ENCODE measurements around the gene PIAS1. TPM values are rescaled to one million over a fixed set of nuclear protein-coding genes. Genes with fewer than 3 reads are reported as not detected.

Gene PIAS1
- total RNA-seq, 1 donor from 2014 or later: 56.3 TPM

DNA sequence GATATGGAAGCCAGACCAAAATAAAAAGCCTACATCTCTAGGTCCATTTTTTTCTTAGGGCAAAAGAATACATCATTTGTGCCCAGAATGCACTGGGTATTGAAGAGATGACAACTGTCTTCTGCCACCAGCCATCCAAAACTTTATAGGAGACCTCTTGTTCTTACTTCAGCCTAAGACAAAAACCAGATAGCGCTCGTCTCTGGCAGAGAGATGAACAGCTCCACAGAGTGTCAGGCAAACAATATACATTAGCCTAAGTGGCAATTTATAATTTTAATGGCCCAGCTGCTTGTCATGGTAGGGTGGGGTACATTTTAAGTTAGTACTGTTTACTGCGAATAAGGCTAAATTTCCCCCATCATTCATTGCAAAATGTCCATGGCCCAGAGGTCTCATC is 38.9 kb upstream of the PIAS1 start:
- intact Hi-C loops (cut with micrococcal nuclease): no loop called here
- CTCF ChIA-PET: no interaction called here
- TF ChIP-seq, protein P1, sequence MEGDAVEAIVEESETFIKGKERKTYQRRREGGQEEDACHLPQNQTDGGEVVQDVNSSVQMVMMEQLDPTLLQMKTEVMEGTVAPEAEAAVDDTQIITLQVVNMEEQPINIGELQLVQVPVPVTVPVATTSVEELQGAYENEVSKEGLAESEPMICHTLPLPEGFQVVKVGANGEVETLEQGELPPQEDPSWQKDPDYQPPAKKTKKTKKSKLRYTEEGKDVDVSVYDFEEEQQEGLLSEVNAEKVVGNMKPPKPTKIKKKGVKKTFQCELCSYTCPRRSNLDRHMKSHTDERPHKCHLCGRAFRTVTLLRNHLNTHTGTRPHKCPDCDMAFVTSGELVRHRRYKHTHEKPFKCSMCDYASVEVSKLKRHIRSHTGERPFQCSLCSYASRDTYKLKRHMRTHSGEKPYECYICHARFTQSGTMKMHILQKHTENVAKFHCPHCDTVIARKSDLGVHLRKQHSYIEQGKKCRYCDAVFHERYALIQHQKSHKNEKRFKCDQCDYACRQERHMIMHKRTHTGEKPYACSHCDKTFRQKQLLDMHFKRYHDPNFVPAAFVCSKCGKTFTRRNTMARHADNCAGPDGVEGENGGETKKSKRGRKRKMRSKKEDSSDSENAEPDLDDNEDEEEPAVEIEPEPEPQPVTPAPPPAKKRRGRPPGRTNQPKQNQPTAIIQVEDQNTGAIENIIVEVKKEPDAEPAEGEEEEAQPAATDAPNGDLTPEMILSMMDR (IDR thresholded peaks at IDR 0.05): no peak
- POLR2A ChIA-PET: no interaction called here
- ATAC-seq (ENCODE audit: low read depth) (no peak), DNase-seq (no peak)
- peaks cover 3% of the 10 kb centered on the region for H3K9me3 Mint-ChIP-seq
- H3K27ac Mint-ChIP-seq: no peak overlapping the region
- H3K4me1 Mint-ChIP-seq: no peaks in the 10 kb centered on the region
- H3K27me3 Mint-ChIP-seq: no peaks in the 10 kb centered on the region
- no peaks in the 10 kb centered on the region for H3K36me3 Mint-ChIP-seq (ENCODE audit: low read depth)
- no peak overlapping the region for H3K4me3 Mint-ChIP-seq

DNA sequence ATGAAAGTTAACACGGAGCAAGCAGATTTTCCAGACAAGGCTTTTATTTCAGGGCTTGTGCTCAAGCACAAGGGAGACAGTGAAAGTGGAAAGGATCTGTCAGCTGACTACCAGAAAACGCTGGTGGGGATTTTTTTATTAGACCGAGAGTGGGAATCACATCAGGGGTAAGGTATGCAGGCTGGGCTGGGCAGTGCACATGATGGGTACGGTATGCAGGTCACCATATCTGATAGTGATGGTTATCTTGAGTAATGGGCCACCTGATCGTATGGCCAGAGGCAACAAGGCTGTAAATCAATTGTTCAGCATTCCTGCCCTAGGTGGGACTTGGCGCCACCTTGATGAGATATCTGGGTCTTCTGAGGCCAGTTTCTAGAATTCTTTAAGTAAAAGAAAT is 36.9 kb upstream of the PIAS1 start:
- ATAC-seq (ENCODE audit: low read depth) (no peak), DNase-seq (no peak)
- ChIA-PET POLR2A (no interaction called here), CTCF (no interaction called here)
- no peak overlapping the region for H3K4me3 Mint-ChIP-seq
- no peaks in the 10 kb centered on the region for H3K27me3 Mint-ChIP-seq
- no peaks in the 10 kb centered on the region for H3K36me3 Mint-ChIP-seq (ENCODE audit: low read depth)
- peaks cover 3% of the 10 kb centered on the region for H3K9me3 Mint-ChIP-seq
- H3K27ac Mint-ChIP-seq: no peak overlapping the region
- no peaks in the 10 kb centered on the region for H3K4me1 Mint-ChIP-seq
- TF ChIP-seq, protein P1 (IDR thresholded peaks at IDR 0.05): no peak
- intact Hi-C loops (cut with micrococcal nuclease): no loop called here

DNA sequence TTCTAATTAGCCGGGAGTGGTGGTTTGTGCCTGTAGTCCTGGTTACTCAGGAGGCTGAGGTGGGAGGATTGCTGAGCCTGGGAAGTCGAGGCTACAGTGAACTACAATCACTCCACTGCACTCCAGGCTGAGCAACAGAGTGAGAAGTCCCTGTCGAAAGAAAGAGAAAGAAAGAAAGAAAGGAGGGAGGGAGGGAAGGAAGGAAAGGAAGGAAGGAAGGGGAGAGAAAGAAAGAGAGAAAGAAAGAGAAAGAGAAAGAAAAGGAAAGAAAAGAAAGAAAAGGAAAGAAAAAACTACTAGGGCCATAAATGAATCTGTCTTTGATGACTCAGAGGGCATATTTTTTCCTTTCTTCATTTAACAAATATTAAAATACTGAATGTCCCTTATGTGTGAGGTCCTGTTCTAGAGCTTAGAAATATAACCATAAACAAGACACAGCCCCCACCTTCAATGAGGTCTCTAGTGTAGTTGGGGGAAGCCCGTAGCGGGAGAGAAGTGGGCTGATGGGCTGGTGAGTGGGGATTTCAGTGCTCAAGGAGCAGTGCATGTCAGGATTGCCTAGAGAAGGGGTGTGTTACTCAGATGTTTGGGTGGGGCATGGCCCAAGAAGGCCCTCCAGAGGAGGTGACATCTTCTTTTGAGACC is 35.2 kb upstream of the PIAS1 start:
- Mint-ChIP-seq H3K27ac (no peak overlapping the region), H3K4me3 (no peak overlapping the region), H3K27me3 (no peaks in the 10 kb centered on the region), H3K9me3 (peaks cover 3% of the 10 kb centered on the region), H3K4me1 (no peaks in the 10 kb centered on the region), H3K36me3 (ENCODE audit: low read depth) (no peaks in the 10 kb centered on the region)
- POLR2A ChIA-PET: no interaction called here
- DNase-seq (no peak), ATAC-seq (ENCODE audit: low read depth) (no peak)
- TF ChIP-seq, protein P1 (IDR thresholded peaks at IDR 0.05): no peak
- intact Hi-C loops (cut with micrococcal nuclease): no loop called here
- CTCF ChIA-PET: no interaction called here

DNA sequence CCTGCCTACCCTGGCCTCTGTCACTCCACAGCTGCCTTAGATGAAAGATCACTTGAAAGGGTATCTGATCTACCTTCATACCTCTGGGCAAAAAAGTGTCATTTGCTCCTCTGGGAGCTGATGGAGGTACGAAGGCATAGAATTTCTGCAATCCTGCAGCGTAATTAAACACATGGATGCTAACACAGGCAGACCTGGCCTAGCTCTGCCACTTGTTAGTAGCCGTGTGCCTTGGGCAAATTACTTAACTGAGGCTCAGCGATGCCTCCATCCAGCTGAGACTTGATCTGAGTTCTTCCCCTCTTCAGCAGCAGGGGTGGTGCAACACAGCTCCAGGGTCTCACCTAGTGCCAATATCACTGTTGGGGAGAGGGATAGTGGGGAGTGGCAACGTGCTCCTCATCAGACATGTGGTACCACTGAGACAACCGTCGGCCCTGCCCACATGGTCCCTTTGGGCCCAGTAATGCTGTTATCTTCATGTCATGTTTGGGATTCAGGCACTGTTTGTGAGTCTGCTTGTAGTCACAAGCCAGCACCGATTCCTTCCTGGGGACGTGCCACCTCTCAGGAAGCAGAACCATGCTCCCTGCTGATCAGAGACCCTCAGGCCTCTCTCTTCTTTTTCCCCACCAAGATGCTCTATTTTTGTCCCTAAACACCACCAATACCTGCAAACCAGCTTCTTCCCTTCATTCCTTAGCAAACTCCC is 34.1 kb upstream of the PIAS1 start:
- H3K36me3 Mint-ChIP-seq (ENCODE audit: low read depth): no peaks in the 10 kb centered on the region
- DNase-seq (no peak), ATAC-seq (ENCODE audit: low read depth) (no peak)
- H3K27ac Mint-ChIP-seq: no peak overlapping the region
- intact Hi-C loops (cut with micrococcal nuclease): no loop called here
- H3K4me1 Mint-ChIP-seq: no peaks in the 10 kb centered on the region
- TF ChIP-seq, protein P1 (IDR thresholded peaks at IDR 0.05): no peak
- POLR2A ChIA-PET: no interaction called here
- no peak overlapping the region for H3K4me3 Mint-ChIP-seq
- CTCF ChIA-PET: no interaction called here
- H3K27me3 Mint-ChIP-seq: no peaks in the 10 kb centered on the region
- H3K9me3 Mint-ChIP-seq: peaks cover 3% of the 10 kb centered on the region

DNA sequence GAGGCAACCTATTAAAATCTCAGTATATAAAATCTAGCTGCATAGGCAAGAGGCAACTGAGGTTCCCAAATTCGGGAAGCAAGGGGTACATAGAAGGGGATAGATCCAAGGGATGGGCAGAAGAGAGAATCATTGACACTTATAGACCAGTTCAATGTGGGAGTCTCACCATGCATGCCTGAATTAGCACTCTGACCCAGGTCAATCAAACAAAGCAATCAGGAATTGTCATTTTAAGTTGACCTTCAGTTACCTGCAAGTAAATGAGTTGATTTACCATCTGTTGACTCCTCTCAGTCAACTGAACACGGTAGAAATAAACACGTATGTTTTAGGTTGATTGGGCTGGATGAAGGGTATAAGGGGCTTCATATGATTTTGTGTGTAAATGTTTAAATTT is 33.4 kb upstream of the PIAS1 start:
- H3K27me3 Mint-ChIP-seq: no peaks in the 10 kb centered on the region
- no peak for DNase-seq
- POLR2A ChIA-PET: no interaction called here
- peaks cover 3% of the 10 kb centered on the region for H3K9me3 Mint-ChIP-seq
- no peaks in the 10 kb centered on the region for H3K4me1 Mint-ChIP-seq
- H3K4me3 Mint-ChIP-seq: no peak overlapping the region
- intact Hi-C loops (cut with micrococcal nuclease): no loop called here
- ATAC-seq (ENCODE audit: low read depth): no peak
- no peaks in the 10 kb centered on the region for H3K36me3 Mint-ChIP-seq (ENCODE audit: low read depth)
- CTCF ChIA-PET: no interaction called here
- TF ChIP-seq, protein P1 (IDR thresholded peaks at IDR 0.05): no peak
- no peak overlapping the region for H3K27ac Mint-ChIP-seq

Data from activated B cell treated with CpG ODN at 0.5 μM for 24 hours (primary cell).